Activated T-helper 2 cell treated with anti-CD3 and anti-CD28 coated beads, Interferon-gamma antibody, Interleukin-2, Interleukin-4, amounts not matched to agents 10 μg/mL and 5 μg/mL and 100 μg/mL, durations not matched to agents 14 hours and 24 hours and 36 hours (primary cell): Measurements from ENCODE around the gene FBXO10. TPM values are rescaled to one million over a fixed set of nuclear protein-coding genes. Genes with fewer than 3 reads are reported as not detected.
"Not testable (repeated sequence)": the region's sequence is repeated elsewhere in the genome, so short reads cannot be mapped to it uniquely, and the experiment has no call there.

ENCODE experiments used
- DNase-seq: peaks from one replicate; pipeline ENCODE4 v3.0.0; 2021; ENCODE audit warnings: low spot score
- H3K27ac Mint-ChIP-seq: one replicate; pipeline ENCODE4 v1.8.0; 2021; ENCODE audit warnings: mixed read lengths
- H3K27me3 Mint-ChIP-seq: one replicate; pipeline ENCODE4 v1.8.0; 2021; ENCODE audit warnings: low read depth, mixed read lengths
- H3K36me3 Mint-ChIP-seq: one replicate; pipeline ENCODE4 v1.8.0; 2021; ENCODE audit warnings: low read depth, mixed read lengths
- H3K4me1 Mint-ChIP-seq: one replicate; pipeline ENCODE4 v1.8.0; 2021; ENCODE audit warnings: low read depth, mixed read lengths
- H3K4me3 Mint-ChIP-seq: one replicate; pipeline ENCODE4 v1.8.0; 2021; ENCODE audit warnings: low read depth, mild to moderate bottlenecking, moderate library complexity, mixed read lengths
- H3K9me3 Mint-ChIP-seq: one replicate; pipeline ENCODE4 v1.8.0; 2021; ENCODE audit warnings: mixed read lengths
- intact Hi-C: fragments of 100-400 bp; cut with micrococcal nuclease; formaldehyde crosslinking; loops from one replicate; pipeline ENCODE4 v1.15.1; 2023
- total RNA-seq: library from RNA; stranded (reverse); gene quantifications from 2 replicates; pipeline ENCODE4 v1.2.3, GENCODE V29; 2022

Gene FBXO10
- total RNA-seq, 1 donor from 2014 or later = 2.4 TPM

DNA sequence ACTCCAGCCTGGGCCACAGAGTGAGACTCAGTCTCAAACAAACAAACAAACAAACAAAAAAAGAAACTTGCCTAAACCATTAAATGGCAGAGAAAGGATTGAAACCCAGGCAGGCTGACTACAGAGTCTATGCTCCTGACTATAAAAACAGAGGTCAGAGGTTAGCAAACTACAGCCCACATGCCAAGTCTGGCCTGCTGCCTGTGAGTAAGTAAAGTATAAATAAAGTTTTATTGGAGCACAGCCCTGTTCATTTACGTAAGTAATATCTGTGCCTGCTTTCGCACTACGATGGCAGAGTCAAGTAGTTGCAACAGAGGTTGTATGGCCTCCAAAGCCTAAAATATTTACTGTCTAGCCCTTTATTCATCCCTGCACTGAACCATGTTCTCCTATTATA lies 78.9 kb downstream of the FBXO10 start:
- no peak for DNase-seq
- H3K36me3 Mint-ChIP-seq = peaks cover 89% of the 10 kb centered on the region
- H3K27ac Mint-ChIP-seq = no peak overlapping the region
- H3K27me3 Mint-ChIP-seq = no peaks in the 10 kb centered on the region
- H3K9me3 Mint-ChIP-seq = no peaks in the 10 kb centered on the region
- no peak overlapping the region for H3K4me3 Mint-ChIP-seq
- H3K4me1 Mint-ChIP-seq = no peaks in the 10 kb centered on the region
- intact Hi-C loops = no loop called here

DNA sequence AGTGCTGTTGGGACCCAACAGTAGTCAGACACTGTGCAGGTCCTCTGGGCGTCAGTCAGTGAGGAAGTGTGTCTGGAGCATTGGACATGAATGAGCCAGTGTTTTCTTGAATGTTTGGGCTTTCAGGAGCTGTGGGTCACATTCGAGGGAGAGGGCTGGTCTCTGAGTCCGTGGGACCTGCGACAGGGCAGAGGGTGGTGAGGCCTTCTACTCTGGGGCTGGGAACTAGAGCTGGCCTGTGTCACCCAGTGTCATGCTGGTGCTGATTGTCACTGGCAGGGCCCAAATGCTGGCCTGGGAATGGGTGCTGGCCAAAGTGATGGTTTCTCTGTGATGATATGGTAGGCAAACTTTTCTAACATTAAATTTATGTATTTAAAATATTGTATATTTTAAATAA lies 80.2 kb downstream of the FBXO10 start:
- Mint-ChIP-seq H3K27ac (no peak overlapping the region), H3K4me1 (peaks cover 4% of the 10 kb centered on the region), H3K4me3 (no peak overlapping the region), H3K36me3 (peaks cover 86% of the 10 kb centered on the region), H3K27me3 (no peaks in the 10 kb centered on the region), H3K9me3 (no peaks in the 10 kb centered on the region)
- DNase-seq = no peak
- intact Hi-C loops = no loop called here

DNA sequence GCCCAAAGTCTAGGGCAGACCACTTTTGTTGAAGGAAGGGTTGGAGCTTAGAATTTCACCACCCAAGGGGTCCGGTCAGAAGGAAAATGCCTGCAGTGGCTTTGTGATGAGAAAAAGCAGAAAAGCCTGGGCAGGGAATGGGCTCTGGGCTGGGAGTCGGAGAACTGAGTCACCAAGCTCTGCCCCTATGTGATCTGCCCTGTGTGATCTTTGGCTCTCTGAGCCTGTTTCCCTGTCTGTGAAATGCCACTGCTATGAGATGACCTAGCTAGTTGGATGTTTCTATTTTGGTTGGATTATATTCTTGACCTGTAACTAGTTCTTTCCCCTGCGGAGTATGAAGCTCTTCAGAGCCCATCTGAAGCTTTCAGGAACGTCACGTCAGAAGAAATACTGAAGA lies 80.6 kb downstream of the FBXO10 start:
- Mint-ChIP-seq H3K27me3 (no peaks in the 10 kb centered on the region), H3K27ac (no peak overlapping the region), H3K4me3 (no peak overlapping the region), H3K9me3 (no peaks in the 10 kb centered on the region), H3K36me3 (peaks cover 87% of the 10 kb centered on the region), H3K4me1 (peaks cover 5% of the 10 kb centered on the region)
- DNase-seq = no peak
- intact Hi-C loops = no loop called here

DNA sequence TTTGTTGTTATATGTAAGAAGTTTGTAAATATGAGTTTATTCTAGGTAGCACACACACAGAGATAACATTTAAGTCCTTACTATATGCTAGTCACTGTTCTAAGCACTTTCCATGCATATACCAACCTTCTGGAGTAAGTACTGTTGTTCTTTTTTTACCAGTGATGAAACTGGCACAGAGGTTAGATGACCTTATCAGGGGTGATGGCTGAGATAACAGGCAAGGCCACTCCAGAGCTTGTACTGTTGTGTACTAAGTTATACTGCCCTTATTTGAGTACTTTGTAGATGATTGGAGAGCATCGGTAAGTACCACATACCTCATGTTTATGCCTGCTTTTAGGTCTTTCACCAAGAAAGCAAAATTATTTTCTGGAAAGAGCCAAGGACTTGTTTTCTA lies 84.2 kb downstream of the FBXO10 start:
- H3K4me3 Mint-ChIP-seq = no peak overlapping the region
- no peaks in the 10 kb centered on the region for H3K27me3 Mint-ChIP-seq
- DNase-seq = no peak
- H3K4me1 Mint-ChIP-seq = peaks cover 25% of the 10 kb centered on the region
- intact Hi-C loops = no loop called here
- peaks cover 84% of the 10 kb centered on the region for H3K36me3 Mint-ChIP-seq
- H3K27ac Mint-ChIP-seq = peak overlapping the region; percentile 40
- H3K9me3 Mint-ChIP-seq = no peaks in the 10 kb centered on the region

DNA sequence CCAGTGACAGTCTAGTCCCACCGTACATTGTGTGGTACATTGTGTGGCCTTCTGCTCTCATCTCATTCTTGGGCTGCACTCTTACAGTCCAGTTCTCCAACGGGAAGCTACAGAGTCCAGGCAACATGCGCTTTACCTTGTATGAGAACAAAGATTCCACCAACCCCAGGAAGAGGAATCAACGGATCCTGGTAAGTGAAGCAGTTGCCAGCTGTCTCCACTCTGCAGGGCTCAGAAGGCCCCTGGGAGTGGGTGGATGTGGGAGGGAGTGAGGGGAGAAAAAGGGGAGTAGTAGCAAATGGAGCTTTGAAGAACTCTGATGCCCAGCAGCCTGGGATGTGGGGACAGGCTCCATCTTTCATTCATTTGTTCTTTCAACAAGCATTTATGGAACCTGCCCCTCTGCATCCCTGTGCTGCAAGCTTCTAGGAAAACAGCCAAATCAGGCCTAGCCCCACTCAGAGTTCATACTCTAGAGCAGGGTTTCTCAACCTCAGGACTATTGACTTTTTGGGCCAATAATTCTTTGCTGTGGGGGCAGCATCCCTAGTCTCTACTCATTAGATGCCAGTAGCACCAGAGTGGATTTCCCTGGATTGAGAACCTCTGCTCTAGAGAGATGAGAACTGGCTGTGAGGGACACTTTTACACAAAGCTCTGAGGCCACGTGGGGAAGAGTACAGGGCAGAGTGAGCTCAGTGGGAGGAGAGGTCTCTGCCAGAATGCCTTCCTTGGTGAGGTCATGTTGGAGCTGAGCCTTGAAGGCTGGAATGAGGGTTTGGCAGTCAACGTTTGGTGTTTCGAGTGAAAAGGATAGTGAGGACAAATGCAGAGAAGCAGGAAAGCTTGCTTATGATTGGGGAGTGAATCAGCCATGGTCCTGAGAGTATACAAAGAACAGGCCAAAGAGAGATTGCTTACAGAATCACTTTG lies 89.3 kb downstream of the FBXO10 start:
- peak overlapping the region; percentile 95 for H3K27ac Mint-ChIP-seq
- H3K27me3 Mint-ChIP-seq = no peaks in the 10 kb centered on the region
- H3K4me3 Mint-ChIP-seq = peak overlapping the region; percentile 100
- H3K4me1 Mint-ChIP-seq = peaks cover 35% of the 10 kb centered on the region
- no peaks in the 10 kb centered on the region for H3K9me3 Mint-ChIP-seq
- DNase-seq = no peak
- H3K36me3 Mint-ChIP-seq = peaks cover 43% of the 10 kb centered on the region
- intact Hi-C loops = loop anchor here (5.0 kb wide), 4 partner anchors 90 to 1085 kb away; partner anchors contain the start of genes FBXO10, RNF38, SLC25A51 and TOMM5

DNA sequence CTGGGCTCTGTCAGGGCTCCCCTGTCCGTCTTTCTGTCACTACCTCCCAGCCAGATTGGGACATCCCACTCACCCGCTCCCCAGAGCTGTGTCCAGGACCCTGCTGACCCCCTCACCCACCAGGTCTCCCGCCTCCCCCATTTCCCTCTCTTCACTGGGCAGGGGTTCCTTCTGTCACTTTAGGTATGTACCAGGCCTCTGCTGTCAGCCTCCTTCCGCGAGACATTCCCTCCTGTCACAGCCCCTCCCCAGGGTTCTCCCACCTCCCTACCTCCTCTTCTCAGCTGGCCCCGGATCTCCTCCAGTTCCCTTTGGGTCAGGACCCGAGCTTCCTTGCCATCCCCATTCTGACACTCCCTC lies 89.9 kb downstream of the FBXO10 start:
- intact Hi-C loops = loop anchor here (5.0 kb wide), 4 partner anchors 91 to 1084 kb away; partner anchors contain the start of genes FBXO10, RNF38, SLC25A51 and TOMM5
- Mint-ChIP-seq H3K4me3 (peak overlapping the region; percentile 100), H3K9me3 (no peaks in the 10 kb centered on the region), H3K27me3 (peaks cover 5% of the 10 kb centered on the region), H3K27ac (peak overlapping the region; percentile 95), H3K4me1 (peaks cover 33% of the 10 kb centered on the region), H3K36me3 (peaks cover 39% of the 10 kb centered on the region)
- no peak for DNase-seq

DNA sequence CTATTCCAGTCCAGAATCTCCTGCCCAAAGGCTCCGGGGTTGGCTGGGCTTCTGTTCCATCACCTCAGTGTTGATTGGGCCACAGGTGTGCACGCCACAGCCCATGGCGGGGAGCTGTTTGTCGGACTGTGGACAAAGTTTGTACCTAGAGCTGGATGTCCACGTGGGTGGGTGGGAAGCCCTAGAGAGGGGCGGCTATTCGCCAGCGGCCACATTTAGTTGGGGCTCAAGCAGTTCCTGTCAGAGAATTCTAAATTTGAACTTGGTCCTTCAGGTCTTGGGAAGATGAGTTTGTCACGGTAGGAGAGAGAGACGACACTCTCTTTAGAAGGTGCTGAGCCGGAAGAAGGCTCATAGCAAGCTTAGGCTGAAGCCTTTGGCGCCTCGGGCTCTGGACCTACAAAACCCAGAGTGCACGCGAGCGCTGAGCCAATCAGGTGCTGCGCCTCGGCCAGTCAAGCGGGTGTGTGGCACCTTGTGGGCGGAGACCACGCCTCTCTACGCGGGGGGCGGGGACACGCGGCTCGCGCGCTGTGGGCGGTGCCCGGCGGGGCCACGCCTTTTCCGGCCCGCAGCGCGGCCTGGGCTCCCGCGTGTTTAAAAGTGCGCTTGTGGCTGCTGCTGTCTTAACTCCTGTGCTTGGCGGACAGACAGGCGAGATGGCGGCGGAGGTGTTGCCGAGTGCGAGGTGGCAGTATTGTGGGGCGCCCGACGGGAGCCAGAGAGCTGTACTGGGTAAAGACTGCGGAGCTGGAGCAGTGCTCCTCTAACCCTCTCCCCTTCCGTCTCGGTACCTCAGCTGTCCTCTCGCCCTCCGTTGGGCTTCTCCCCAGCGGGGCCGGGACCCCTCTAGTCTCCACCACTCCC lies 90.6 kb downstream of the FBXO10 start, which contains the start of gene POLR1E:
Gene POLR1E, plus strand, starts transcription at position 560 of the 867 bp plus-strand sequence. Its CDS starts 100 bp downstream, at position 660.
- DNase-seq = peak; percentile 95
- Mint-ChIP-seq H3K36me3 (peaks cover 33% of the 10 kb centered on the region), H3K9me3 (no peaks in the 10 kb centered on the region), H3K4me1 (peaks cover 33% of the 10 kb centered on the region), H3K27ac (peak within 1 kb of the TSS; percentile 95), H3K4me3 (peak within 1 kb of the TSS; percentile 100), H3K27me3 (peaks cover 5% of the 10 kb centered on the region)
- intact Hi-C loops = loop anchor here (1.0 to 5.0 kb wide), 6 partner anchors 20 to 1083 kb away; partner anchors contain the start of genes FBXO10, GRHPR, RNF38 and SLC25A51

DNA sequence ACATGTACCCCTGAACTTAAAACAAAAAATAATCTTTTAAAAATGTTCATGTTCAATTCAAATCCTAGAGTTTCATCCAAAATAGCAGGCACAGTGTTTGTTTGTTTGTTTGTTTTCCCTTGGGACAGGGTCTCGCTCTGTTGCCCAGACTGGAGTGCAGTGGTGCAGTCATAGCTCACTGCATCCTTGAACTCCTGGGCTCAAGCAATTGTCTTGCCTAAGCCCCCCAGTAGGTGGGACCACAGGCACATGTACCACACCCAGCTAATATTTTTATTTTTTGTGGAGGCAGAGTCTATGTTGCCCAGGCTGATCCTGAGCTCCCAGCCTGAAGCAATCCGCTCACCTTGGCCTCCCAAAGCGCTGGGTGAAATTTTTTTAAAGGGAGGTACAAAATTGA lies 95.4 kb downstream of the FBXO10 start:
- H3K4me3 Mint-ChIP-seq = no peak overlapping the region
- H3K27ac Mint-ChIP-seq = no peak overlapping the region
- H3K27me3 Mint-ChIP-seq = peaks cover 35% of the 10 kb centered on the region
- intact Hi-C loops = no loop called here
- H3K36me3 Mint-ChIP-seq = no peaks in the 10 kb centered on the region
- DNase-seq = no peak
- no peaks in the 10 kb centered on the region for H3K9me3 Mint-ChIP-seq
- H3K4me1 Mint-ChIP-seq = peaks cover 8% of the 10 kb centered on the region

DNA sequence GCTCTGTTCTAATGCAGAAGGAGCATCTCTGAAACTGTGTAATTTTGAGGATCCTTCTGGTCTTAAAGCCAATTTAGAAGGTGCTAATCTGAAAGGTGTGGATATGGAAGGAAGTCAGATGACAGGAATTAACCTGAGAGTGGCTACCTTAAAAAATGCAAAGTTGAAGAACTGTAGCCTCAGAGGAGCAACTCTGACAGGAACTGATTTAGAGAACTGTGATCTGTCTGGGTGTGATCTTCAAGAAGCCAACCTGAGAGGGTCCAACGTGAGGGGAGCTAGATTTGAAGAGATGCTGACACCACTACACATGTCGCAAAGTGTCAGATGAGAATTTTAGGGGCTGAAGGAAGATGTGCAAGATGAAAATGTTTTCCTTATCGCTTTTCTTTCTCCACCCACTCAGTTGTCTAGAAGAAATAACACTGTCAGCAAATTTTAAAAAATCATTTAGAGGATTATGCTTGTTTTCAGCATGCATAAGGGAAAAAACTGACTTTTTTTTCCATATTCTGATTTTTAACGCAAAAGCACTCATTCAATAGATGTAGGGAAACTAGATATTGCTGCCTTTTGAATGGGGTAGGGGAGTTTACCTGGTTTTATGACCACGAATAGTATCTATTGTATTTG lies 98.1 kb downstream of the FBXO10 start:
- H3K4me3 Mint-ChIP-seq, H3K27ac Mint-ChIP-seq, H3K4me1 Mint-ChIP-seq, H3K36me3 Mint-ChIP-seq, DNase-seq, intact Hi-C loops: not testable (repeated sequence)
- Mint-ChIP-seq H3K27me3 (peaks cover 35% of the 10 kb centered on the region), H3K9me3 (peaks cover 11% of the 10 kb centered on the region)

DNA sequence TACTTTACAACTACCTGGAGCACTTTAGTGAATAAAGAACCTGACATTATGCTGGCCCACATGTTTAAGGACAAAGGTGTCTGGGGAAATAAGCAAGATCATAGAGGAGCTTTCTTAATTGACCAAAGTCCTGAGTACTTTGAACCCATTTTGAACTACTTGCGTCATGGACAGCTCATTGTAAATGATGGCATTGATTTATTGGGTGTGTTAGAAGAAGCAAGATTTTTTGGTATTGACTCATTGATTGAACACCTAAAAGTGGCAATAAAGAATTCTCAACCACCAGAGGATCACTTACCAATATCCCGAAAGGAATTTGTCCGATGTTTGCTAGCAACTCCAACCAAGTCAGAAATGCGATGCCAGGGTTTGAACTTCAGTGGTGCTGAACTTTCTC lies 98.7 kb downstream of the FBXO10 start:
- intact Hi-C loops, H3K4me1 Mint-ChIP-seq, H3K27ac Mint-ChIP-seq, H3K4me3 Mint-ChIP-seq, DNase-seq, H3K36me3 Mint-ChIP-seq: not testable (repeated sequence)
- Mint-ChIP-seq H3K27me3 (peaks cover 35% of the 10 kb centered on the region), H3K9me3 (peaks cover 11% of the 10 kb centered on the region)

DNA sequence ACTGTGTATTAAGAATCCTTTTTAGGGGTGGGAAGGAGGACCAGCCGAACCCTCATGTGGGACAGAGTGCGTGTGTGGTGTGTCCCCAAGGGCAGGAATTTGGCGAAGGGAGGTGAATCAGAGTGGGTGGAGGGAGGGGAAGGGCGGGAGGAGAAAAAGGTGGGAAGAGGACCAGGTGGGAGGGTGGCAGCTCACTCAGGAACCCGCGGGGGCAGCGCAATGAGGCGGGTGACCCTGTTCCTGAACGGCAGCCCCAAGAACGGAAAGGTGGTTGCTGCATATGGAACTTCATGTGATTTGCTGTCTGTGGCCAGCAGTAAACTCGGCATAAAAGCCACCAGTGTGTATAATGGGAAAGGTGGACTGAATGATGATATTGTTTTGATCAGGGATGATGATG lies 99.2 kb downstream of the FBXO10 start:
- intact Hi-C loops = loop anchor here (1.0 kb wide), 1 partner anchor 21 kb away; no protein-coding TSS in a partner anchor
- H3K36me3 Mint-ChIP-seq = peaks cover 6% of the 10 kb centered on the region
- no peak overlapping the region for H3K27ac Mint-ChIP-seq
- H3K9me3 Mint-ChIP-seq = peaks cover 11% of the 10 kb centered on the region
- H3K4me3 Mint-ChIP-seq = no peak overlapping the region
- DNase-seq = no peak
- H3K4me1 Mint-ChIP-seq = peaks cover 6% of the 10 kb centered on the region
- H3K27me3 Mint-ChIP-seq = peaks cover 35% of the 10 kb centered on the region

DNA sequence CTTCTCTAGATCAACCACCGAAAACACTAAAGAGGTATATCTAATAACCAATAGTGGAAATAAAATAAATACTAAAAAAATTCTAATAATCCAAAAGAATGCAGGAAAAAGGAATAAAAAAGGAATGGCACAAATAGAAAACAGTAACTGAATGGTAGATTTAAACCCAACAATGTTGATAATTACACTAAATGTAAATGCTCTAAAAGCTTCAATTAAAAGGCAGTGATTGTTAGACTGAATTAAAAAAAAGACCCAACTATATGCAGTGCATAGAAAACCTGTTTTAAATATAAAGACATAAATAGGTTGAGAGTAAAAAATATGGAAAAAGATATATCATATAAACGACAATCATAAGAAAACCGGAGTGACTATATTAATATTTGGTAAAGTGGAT lies 101.7 kb downstream of the FBXO10 start:
- peaks cover 9% of the 10 kb centered on the region for H3K4me1 Mint-ChIP-seq
- no peak for DNase-seq
- peaks cover 11% of the 10 kb centered on the region for H3K9me3 Mint-ChIP-seq
- H3K4me3 Mint-ChIP-seq = no peak overlapping the region
- peaks cover 6% of the 10 kb centered on the region for H3K36me3 Mint-ChIP-seq
- intact Hi-C loops = no loop called here
- peaks cover 23% of the 10 kb centered on the region for H3K27me3 Mint-ChIP-seq
- no peak overlapping the region for H3K27ac Mint-ChIP-seq
